AG09319 (cell line): ENCODE data around the gene SRRD.
A peak's percentile ranks its signal among the peaks of the same experiment; 100 is the strongest.

Experiments
- DNase-seq: peaks from one replicate; pipeline ENCODE4 v3.0.0-alpha.2; 2010; ENCODE audit warnings: low read depth; ENCODE audit errors: extremely low read depth
- TF ChIP-seq, protein P1 (sequence below): IDR thresholded peaks from 2 replicates; pipeline ENCODE4 v1.5.1; 2011; ENCODE audit warnings: low read depth, mild to moderate bottlenecking, inconsistent platforms, low read length, moderate library complexity

SRRD gene

DNA sequence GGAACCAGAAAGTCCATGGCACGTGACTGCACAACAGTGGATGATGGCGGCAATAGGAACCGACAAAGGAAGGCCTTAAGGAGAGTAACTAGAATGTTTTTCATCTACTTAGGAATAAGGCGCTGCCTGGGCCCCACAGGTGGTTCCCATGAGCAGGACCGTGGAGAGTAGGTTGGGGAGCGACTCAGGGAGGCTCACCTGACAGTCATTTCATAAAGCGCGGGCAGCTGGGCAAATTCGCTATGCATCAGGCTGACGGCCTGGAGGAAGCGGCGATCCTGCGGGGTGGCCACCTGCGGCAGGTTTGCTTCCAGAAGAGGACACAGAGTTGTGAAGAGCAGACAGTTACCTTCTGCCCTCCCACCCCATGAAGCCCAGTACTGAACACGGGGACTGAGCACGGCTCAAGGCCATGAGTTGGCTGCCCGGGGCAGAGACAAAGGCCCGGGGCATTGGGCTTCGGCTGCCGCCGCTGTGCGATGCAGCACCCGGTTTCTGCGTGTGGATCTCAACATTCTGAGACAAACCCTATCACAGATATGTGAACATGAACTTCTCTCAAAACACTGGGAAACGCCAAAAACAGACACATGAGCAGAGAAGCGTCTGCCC lies 25.9 kb upstream of the SRRD start:
- no peak for DNase-seq
- TF ChIP-seq, protein P1, sequence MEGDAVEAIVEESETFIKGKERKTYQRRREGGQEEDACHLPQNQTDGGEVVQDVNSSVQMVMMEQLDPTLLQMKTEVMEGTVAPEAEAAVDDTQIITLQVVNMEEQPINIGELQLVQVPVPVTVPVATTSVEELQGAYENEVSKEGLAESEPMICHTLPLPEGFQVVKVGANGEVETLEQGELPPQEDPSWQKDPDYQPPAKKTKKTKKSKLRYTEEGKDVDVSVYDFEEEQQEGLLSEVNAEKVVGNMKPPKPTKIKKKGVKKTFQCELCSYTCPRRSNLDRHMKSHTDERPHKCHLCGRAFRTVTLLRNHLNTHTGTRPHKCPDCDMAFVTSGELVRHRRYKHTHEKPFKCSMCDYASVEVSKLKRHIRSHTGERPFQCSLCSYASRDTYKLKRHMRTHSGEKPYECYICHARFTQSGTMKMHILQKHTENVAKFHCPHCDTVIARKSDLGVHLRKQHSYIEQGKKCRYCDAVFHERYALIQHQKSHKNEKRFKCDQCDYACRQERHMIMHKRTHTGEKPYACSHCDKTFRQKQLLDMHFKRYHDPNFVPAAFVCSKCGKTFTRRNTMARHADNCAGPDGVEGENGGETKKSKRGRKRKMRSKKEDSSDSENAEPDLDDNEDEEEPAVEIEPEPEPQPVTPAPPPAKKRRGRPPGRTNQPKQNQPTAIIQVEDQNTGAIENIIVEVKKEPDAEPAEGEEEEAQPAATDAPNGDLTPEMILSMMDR, result no peak

DNA sequence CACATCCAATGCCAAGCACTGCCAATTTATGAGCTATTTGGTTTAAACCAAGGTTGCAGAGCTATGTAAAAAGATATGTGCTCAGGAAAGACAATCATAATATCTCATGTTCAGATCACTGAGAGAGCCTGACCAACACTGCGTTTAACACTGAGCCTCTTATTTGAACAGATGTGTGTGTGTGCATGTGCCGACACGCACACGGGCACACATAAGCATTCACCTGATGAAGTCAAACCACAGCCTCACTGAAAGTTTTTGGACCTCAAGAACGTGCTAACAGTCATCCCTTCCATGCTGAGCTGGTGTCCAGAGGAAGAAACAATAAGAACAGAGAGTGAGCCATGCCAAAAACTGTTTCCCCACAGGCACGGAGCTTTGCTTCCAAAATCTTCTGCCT lies 23.5 kb upstream of the SRRD start:
- TF ChIP-seq, protein P1, result no peak
- DNase-seq, result no peak

DNA sequence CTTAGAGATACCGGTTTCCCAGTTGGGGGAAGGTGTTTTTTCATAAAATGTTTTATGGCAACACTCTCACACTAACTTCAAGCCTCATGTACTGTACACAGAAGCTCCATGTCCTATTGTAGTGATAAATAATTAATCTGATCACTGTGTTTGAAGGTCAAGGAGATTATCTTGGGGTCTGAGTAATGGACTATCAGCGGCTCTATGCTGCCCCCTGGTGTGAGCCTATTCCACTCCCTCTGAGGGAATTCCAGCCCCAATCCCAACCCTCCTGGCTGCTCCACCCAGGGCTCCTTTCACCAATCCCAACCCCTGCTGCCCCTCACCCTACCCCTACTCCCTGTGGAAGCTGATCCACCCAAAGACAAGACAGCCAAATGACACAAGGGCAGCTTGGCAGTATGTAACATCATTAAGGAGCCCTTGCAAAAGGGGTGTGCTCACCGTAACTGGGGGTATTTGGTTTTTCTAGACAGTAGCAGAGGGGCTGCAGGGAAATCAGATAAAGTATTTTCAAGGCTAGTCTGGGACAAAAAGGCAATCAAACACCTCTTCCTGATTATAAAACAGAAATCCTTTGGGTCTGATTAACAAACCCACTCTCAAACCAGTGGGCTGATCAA lies 22.4 kb upstream of the SRRD start:
- TF ChIP-seq, protein P1, result peak; percentile 88
- no peak for DNase-seq

DNA sequence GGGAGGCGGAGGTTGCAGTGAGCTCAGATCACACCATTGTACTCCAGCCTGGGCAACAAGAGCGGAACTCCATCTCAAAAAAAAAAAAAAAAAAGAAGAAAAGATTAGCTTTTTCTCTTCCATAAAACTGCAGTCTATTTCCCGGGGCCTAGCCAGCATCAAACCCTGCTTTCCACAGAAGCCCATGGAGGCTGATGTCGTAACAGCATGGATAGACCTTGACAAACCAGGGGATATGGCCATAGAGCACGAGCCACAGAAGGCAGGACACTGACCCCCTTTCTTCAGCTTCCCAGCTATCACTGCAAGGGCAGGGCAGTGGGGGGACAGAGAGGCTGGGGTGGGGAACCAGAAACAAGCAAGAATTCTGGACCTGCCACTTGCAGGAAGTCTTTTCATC lies 21.6 kb upstream of the SRRD start:
- TF ChIP-seq, protein P1, result no peak
- DNase-seq, result no peak

DNA sequence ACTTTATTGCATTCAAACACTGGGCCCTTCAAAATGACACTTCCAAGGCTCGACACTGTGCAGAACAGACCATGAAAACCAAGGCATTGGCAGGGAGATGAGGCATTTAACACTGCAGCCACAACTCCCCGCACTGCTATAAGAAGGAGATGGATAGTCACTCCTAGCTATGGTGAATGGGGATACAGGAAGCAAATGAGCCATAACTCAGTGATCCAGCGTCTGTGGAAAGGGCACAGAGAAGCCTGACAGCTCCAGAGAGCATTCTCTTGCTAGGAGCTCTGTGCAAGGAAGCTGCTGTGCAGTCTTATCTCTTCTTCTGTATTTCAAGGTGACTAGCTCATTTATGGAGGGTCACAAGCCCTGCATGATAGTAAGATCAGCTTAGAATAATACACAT lies 21.0 kb upstream of the SRRD start:
- DNase-seq, result no peak
- TF ChIP-seq, protein P1, result no peak

DNA sequence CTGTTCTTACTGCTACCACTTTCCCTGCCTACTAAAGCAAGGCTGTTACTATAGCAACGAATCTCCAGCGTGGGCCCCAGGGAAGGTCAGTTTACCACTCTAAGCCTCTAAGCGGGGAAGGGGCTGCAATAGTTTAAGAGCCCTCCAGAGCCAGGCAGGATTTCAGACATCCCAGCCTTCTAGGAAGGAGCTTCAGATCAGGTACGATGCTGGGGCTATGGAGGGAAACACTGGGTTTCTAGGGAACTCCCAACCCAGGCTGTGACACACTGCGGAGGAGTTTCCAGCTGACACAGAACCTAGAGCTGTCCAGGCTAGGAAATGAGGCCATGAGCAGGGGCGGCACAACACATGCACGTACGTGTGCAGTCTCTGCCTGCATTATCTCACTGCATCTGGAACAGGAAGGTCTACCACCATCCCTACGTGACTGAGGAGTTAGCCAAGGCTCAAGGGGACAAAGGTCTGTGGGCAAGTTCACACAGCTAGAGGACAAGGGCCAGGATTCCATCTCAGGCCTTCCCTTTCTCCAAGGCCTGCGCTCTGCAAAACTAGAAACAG lies 20.5 kb upstream of the SRRD start:
- no peak for DNase-seq
- TF ChIP-seq, protein P1, result no peak

DNA sequence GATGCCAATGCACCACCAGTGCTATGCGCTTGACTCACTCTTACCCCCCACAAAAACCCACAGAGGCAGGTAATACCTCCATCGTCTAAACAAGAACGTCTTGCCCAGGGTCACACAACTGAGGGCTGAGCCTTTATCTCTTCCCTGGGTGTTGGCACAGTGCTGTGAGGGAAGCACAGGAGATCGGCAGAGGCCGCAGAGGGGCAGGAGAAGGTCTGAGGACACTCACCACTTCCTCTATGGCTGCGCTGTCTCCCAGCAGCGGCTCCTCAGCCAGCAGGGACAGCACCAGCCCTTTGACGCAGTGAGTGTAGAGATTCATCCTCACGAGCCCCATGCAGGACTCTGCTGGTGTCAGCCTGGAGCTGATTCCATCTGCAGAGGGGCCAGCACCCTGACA lies 20.0 kb upstream of the SRRD start:
- DNase-seq, result no peak
- TF ChIP-seq, protein P1, result no peak
